HG02884 (cell line): ENCODE results near the gene PUSL1.

Experiments used
- ATAC-seq: cut with Tn5 transposase; IDR thresholded peaks from one replicate; pipeline ENCODE4 v1.9.1; 2021; ENCODE audit warnings: mild to moderate bottlenecking, moderate library complexity; ENCODE audit not compliant: unreplicated experiment

The PUSL1 gene

GRCh38 chr1:1278620-1279019 is 29.8 kb upstream of the PUSL1 start:
- ATAC-seq, result no peak

GRCh38 chr1:1279028-1279427 is 29.4 kb upstream of the PUSL1 start:
- no peak for ATAC-seq

DNA sequence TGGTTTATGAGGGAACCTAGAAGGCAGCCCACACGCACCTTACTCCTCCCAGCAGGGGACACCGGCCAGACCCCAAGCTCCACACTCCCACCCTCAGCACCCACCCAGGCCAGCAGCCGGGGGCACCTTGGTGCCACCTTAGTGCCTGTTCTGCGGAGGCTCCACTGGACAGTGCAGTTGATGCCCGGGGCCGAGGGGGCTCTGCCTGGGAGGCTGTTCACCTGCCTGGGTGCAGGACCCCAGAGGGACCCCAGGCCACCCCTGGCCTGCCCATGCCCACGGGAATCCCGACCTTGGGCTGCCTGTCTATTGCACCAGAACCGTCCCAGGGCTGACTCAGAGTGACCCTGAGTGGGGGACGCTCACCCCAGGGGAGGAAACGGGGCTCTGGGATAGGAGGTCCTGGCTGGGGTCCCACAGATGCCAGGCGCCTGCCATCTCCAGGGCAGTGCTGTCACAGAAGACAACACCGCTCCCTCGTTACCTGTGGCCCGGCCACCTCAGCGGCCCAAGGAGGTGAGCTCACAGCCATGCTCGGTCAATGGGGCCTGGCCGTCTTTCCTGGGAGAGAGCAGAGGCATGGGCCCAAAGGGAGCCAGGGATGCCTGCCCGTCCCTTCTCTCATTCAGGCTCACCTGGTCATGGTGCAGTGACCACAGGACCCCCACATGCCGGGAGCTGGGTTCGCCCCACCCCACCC is 27.5 kb upstream of the PUSL1 start:
- no peak for ATAC-seq

GRCh38 chr1:1281533-1282321 is 26.7 kb upstream of the PUSL1 start:
- no peak for ATAC-seq

DNA sequence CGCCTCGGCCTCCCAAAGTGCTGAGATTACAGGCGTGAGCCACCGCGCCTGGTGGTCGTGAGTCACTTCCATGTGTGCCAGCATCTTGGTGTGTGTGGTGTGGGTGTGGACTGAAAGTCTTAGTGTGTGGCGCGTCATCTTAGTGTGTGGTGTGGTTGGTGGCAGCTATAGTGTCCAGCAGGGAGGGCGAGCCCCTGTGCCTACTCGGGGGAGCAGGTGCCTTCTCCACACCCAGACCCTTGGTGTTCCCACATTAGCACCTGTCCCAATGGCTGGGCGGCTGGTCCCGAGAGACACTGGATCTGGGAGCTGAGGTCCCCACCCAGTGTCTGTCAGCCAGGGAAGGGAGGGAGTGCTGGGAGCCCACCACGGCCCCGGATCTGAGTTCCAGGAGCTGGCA is 25.4 kb upstream of the PUSL1 start:
- no peak for ATAC-seq

DNA sequence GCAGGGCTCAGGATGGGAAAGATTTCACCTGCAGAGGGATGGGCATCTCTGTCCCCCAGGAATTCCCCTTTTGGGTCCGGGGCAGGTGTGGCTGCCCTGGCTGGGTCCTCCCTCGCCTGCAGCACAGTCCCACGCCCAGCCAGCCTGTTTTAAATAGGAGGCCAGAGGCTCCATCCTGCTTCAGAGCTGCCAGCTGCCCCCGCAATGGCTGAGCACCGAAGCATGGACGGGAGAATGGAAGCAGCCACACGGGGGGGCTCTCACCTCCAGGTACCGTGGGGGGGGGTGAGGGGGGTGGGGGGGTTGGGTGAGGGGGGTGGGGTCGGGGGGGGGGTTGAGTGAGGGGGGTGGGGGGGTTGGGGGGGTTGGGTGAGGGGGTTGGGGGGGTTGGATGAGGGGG is 24.6 kb upstream of the PUSL1 start:
- no peak for ATAC-seq

- ATAC-seq, result no peak
Observed at GRCh38 chr1:1284221-1285101, 23.9 kb upstream of the PUSL1 start.

- no peak for ATAC-seq
Observed at GRCh38 chr1:1285102-1285571, 23.3 kb upstream of the PUSL1 start.

DNA sequence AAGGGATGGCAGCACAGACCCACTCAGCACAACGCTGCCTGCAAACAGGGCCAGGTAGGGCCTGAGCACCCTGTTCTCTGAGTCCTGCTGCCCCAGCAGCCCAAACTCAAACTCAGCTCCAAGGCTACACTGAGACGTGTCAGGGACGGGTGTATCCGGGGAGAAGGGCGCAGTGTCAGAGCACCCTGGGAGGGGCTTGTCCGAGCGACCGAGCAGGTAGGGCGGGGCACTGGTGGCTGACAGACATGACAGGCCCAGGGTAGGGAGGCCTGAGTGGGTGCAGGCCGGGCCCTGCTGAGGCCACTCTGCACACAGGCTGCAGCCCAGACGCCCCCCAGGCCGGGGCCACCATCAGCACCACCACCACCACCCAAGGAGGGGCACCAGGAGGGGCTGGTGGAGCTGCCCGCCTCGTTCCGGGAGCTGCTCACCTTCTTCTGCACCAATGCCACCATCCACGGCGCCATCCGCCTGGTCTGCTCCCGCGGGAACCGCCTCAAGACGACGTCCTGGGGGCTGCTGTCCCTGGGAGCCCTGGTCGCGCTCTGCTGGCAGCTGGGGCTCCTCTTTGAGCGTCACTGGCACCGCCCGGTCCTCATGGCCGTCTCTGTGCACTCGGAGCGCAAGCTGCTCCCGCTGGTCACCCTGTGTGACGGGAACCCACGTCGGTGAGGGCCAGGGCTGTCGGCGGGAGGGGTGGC is 22.6 kb upstream of the PUSL1 start:
- no peak for ATAC-seq

DNA sequence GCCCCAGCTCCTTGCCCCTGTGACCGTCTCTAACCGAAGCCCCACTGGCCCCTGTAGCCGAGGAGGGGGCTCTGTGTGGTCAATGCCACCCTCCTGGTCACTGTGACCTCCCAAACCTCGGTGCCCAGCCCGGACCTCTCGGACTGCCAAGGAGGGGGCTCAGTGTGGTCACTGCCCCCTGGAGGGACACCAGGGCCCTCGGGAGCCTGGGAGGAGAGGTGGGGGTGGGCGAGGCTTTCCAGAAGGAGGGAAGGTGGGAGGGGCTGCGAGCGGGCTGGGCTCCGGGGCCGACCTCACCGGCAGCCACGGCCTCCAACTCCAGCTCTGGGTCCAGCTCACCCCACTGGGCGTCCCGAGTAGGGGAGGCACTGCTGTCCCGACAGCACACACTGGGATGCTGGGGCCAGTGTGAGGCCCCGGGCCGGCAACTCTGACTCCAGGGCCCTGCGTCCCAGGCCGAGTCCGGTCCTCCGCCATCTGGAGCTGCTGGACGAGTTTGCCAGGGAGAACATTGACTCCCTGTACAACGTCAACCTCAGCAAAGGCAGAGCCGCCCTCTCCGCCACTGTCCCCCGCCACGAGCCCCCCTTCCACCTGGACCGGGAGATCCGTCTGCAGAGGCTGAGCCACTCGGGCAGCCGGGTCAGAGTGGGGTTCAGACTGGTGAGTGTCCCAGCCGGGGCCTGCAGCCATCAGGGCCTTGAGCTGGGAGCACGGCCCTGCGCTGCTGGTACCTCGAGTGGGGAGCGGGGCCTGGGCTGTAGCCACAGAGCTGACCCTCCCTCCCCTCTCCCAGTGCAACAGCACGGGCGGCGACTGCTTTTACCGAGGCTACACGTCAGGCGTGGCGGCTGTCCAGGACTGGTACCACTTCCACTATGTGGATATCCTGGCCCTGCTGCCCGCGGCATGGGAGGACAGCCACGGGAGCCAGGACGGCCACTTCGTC is 21.8 kb upstream of the PUSL1 start:
- ATAC-seq, result no peak

GRCh38 chr1:1287288-1288110 is 20.9 kb upstream of the PUSL1 start:
- no peak for ATAC-seq

- no peak for ATAC-seq
Observed at GRCh38 chr1:1290238-1290731, 18.1 kb upstream of the PUSL1 start.

DNA sequence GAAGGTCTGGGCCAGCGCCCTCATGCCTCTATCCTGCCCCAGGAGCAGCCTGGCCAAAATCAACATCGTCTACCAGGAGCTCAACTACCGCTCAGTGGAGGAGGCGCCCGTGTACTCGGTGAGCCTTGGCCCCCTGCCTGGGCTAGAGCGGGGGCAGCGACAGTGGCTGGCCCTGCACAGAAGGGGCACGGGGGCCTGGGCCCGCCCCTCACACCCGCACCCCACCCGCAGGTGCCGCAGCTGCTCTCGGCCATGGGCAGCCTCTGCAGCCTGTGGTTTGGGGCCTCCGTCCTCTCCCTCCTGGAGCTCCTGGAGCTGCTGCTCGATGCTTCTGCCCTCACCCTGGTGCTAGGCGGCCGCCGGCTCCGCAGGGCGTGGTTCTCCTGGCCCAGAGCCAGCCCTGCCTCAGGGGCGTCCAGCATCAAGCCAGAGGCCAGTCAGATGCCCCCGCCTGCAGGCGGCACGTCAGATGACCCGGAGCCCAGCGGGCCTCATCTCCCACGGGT is 17.3 kb upstream of the PUSL1 start:
- no peak for ATAC-seq

DNA sequence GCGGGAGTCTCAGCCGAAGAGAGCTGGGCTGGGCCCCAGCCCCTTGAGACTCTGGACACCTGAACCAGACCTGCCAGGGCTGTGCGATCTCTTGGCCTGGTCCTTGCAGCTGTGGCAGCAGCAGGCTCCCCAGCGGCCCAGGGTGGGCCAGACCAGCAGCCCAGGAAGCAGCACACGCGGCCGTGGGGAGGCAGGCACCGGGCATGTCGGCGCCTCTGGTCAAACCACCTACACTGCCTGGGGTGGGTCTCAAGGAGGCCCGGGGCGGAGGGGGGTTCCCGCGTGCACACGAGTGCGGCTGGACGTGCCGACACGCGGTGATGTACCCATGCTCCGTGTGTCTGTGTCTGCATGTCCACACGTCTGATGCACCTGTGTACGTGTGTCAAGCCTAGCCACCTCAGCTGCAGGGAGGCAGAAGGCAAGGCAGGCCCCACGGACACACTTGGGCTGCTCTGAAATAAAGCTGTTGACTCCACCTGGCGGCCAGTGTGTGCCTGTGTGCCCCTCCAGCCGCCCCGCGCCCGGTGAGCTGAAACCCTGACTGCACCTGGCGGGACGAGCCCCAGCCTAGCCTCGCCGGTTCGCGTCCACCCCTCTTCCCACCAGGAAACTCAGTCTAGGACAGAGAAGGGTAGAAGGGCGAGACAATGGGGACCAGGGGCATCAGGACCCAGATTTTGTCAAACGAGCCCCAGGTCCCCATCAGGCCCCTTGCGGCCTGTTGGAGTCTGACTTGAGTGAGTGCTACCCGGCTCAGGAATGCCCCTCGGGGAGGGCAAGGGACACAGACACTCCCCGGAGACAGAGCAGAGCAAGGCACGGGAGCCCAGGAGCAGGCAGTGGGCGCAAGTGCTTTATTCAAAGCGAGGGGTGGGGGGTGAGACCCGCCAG is 16.6 kb upstream of the PUSL1 start:
- ATAC-seq, result no peak

DNA sequence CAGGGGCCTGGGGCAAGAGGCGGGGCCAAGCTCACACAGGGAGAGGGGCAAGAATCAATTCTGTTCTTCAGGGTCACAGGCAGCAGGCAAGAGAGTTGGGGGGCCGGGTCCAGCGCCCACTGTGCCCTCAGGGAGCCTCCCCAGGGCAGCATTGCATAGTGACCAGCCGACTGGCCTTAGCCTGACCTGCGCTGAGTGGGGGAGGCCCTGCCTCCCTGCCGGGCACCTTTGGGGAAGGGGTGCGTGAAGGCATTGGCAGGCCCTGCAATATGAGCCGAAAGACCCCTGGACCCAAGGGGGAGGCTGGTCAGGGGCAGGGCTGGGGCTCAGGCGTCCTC is 16.0 kb upstream of the PUSL1 start:
- no peak for ATAC-seq

DNA sequence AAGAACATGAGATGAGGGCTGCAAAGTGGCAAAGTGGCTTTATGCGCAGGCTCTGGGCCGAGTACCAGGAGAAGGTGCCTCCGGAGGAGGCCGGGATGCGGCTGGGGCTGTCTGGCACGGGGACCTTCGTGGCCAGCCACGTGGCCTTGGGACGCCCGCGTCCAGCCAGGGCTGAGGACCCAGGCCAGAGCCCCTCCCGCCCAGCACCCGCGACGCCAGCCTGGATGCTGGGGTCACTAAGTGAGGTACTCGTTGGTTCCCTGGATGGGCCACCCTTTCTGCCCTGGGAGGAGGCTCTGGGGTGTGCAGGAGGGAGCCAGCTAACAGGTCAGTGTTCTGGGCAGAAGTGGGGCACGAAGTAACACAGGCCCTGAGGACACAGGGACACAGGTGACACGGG is 15.5 kb upstream of the PUSL1 start:
- ATAC-seq, result no peak
